SK-N-DZ (cell line): ENCODE data around the gene OR10J4. TPM values are rescaled to one million over a fixed set of nuclear protein-coding genes. Genes with fewer than 3 reads are reported as not detected.
"Not testable (repeated sequence)": the region's sequence is repeated elsewhere in the genome, so short reads cannot be mapped to it uniquely, and the experiment has no call there.

ENCODE experiments used
- DNase-seq: peaks from one replicate; pipeline ENCODE4 v3.0.0-alpha.2; 2015; ENCODE audit warnings: low spot score
- polyA plus RNA-seq, 2 experiments: library from polyadenylated mRNA; depleted of rRNA; stranded (reverse); fragments of >200 nt; gene quantifications; 2 replicates each; pipeline ENCODE4 v1.2.3, GENCODE V29; 2014

The OR10J4 gene
- polyA plus RNA-seq (2014; cell fraction: cytosol; rRNA removed): not detected in 2 replicates
- not detected in 2 replicates for polyA plus RNA-seq (2014; cell fraction: nucleus; rRNA removed)

DNA sequence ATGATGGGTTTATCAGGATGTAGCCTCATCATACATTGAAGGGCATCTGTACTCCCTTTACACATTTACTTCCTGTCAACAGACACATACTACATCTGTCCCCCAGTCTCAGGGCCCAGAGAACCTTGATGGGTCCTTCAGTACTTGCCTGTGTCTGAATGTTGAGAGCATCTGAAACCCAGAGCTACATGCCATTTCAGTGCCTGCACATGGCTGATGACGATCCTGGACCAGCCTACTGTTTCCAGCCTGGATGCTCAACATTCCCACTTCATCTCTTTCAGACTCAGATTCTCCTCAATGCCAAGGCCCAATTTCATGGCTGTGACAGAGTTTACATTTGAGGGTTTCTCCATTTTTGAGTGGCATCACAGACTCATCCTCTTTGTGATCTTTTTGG lies at the start of gene OR10J4:
OR10J4 (plus strand) TSS at position 301 of the 400 bp plus-strand sequence.
- DNase-seq: no peak

DNA sequence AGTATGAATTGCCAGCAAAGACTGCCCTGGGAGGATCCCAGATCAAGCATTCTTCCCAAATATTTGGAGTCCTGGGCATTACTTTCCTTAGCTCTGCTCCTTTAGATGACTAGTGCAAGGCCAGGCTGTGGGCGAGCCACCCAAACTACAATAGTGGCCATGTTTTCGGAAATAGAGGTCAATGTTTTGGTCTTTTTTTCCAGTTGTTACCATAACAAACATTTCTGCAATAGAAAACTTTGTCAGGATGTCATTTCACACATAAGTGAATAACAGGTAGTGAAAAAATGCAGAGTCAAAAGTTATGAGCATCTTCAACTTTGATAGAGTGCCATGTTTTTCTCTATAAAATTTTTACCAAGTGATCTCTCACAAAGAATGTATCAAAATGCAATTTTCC lies 25.2 kb upstream of the OR10J4 start:
- no peak for DNase-seq

DNA sequence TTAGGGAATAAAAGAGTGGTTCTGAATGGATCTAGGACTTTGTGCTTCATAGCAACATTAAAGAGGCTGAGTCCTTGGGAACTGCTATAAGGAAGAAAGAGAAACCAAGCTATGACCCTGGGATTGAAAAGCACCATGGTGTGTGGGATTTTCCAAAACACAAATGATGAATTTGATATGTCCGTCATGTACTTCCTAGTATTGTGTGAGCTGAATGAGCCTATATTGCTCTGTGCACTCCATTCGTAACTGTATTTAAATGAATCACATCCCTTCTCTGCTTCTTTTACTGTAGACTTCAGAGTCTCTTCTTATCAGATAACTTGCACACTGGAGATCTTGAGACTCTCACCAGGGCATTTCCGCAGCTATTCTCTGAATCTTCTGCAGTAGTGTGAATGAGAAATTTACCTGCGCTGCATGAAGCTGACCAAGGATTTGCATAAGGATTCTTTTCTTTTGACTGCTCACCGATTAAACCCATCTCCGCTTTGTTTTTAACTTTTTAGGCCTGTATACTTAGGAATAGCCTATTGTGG lies 23.1 kb upstream of the OR10J4 start:
- DNase-seq: no peak

DNA sequence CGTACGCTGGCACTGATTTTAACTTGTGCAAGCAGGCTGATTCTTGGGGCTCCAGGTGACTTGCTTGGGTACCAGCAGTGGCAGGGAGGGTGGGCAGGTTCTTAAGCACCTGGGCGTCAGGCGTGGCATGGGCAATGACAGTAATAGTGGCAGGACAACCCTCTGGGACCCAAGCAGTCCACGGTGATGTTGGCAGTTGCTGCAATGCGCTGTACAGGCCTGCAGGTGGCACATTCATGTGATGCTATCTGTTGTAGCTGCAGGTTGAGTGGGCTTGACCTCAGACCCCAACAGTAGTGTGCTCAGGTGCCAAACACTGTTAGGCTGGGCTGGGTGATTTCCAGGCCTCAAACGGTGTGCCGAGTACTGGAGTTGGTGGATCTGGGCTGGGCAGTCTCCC lies 10.2 kb upstream of the OR10J4 start:
- DNase-seq: no peak

DNA sequence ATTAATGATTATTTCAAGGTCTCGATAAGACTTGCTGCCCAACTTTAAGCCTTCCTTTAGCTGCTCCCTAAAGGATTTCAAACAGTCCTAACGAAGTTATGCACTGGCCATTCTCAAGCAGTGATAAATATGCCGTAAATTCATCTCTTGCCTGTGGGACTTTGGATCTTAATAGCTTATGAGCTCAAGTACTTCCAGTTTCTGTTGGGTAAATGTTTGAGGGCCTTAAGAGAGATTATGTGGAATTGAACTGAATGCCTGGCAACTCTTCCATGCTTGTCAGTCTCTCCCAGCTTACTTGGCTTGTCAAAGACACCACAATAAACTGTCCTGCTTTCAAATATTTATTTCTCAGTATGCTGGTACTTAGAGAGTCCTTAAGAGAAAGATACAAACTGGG lies 3.5 kb upstream of the OR10J4 start:
- DNase-seq: no peak

DNA sequence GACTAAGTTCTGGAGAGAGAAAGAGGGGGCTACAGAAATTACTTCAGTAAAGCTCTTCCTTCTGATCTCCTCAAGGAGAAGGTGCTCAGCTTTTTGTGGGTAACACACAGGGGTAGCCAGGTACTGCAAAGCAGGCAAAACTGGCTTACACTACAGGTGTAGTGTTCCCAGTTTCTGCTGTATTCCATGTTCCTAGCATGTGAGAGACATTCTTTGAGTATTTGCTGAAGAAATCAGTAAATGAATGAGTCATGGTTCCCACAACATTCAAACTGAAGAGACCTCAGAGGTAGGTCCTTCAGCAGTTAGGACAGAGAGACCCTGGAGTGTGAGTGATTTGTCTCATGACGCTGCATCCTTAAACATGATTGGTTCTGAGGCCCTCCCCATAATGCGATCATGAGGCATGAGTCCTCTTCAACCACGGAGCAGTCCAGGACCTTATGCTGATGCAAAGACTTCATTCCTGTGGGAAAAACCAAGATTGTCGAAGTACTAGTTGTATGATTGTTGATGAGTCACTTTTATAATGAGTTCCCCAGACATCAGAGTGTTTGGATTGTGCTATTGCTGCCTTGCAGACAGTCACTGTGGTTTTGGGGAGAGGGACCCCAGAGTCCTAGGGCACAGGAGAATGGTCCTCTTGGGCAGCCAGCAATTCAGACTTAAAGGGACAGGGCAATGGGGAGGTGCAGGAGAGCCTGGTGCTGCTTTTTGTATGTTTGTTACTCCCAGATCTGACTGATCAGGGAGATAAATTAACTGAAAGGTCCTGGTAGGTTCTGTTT lies 2.7 kb upstream of the OR10J4 start:
- no peak for DNase-seq

DNA sequence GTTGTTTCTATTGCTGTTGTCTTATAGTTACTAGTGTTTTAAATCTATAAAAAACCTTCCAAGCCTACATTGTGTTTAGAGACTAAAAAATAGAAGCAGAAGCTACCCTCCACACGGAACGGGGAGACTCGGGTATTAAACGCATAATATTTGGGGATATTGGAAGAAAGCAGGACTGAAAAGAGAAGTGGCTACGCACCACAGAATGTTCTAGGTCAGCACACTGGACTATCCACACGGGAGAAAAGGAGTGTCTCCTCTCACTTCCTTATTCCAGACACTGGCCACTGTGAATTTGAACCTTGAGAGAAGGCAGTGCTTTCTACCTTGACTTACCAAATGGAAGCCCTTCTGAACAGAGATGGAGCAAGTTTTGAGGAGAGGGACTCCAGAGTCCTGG lies 1.0 kb upstream of the OR10J4 start:
- no peak for DNase-seq

DNA sequence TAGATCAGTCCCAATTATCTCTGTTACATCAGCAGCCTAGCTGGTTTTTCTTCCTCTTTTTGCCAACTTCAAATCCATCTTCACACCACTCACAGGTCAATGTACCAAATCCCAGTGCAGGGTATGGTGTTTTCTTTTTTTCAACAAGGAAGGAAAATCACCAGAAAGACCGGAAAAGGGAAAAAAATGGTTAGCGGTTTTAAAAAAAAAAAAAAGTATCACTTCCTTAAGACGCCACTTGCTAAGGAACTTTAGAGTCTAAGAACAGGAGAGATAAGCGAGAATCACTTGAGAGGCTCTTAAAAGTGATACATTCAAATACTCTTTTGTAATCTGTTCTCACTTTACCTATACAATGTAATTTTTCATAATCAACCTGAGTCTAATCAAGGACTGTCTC lies 4.5 kb downstream of the OR10J4 start:
- DNase-seq: no peak

DNA sequence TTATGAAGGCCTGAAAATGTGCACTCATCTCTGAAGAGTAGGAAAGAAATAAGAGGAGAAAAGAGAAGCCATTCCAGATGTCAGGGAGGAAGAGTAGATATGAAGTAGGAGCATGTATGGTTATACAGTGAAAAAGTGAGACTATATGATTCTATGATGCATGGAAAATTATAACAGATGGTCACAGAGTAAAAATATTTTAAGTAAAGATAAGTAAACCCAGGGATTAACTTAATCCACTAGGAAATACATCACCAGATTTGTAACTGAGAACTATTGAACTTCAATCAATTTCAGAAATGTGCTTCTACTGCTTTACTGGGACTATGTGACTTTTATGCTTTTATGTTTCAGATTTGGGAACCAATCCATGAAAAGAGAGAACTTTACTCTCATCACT lies 7.4 kb downstream of the OR10J4 start, which contains the start of gene OR10J1:
OR10J1 (plus strand) TSS at position 301 of the 400 bp plus-strand sequence; CDS start at position 371, 70 bp downstream.
- DNase-seq: no peak

DNA sequence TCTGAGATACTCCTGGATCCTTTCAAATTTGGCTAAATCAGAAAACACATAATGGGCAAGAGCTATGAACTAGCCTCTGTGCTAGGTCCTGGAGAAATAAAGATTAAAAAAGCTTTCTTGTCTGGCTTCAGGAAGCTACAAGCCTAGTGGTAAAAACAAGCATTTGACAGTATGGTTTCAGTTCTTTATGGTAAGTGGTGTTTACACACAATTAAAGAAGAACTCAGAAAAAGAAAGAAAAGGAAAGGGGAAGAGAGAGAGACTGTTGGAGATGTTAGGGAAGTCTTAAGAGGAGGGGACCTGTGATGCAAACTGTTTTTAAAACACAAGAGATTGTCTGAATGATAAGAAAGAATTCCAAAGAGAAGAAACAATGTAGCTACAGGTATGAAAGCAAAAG lies 9.4 kb downstream of the OR10J4 start:
- no peak for DNase-seq

DNA sequence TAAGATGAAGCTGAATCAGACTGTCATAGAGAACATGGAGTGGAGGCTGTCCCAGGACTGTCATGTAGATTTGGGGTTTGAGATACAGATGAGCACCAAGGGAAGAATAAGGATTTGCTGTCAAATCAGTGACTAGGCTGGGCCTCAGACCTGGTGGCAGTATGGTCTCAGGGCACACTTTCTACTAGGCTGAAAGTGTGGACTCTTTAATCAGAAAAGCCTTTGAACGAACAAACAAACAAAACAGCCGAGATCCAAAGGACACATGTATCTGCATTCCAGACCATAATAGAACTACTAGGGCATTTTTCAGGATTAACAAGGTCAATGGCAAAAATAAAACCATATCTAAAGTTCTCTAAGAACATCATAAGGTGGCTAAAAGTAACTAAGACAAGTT lies 10.4 kb downstream of the OR10J4 start:
- no peak for DNase-seq

DNA sequence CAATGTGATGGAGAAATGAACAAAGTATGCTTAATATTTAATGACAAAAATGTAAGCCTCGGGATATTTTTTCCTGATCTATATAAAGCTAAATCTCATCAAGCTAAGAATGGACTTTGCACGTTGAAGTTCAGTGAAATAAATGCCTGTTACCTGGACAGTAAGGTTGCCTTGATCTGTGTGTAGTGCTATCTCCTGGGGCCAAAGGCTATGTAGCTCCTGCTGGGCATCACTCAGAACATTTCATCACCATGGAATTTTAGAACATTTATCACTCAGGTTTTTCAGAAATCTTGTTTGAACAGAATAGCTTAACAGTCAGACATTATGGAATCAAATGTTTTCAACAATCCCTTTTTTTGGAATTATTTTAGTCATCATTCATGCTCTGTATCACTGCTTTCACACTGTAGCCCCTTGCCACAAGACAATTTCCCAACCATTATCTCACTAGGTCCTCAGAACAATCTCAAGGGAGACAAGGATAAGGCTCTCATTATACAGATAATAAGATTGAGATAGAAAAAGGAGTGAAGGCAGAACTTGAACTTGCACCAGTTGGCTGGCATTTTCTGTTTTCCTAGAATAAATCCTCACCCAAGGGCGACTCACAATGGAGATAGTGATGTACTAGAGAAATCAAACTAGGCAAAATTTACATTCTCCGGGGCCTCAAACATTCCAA lies 11.2 kb downstream of the OR10J4 start:
- no peak for DNase-seq

DNA sequence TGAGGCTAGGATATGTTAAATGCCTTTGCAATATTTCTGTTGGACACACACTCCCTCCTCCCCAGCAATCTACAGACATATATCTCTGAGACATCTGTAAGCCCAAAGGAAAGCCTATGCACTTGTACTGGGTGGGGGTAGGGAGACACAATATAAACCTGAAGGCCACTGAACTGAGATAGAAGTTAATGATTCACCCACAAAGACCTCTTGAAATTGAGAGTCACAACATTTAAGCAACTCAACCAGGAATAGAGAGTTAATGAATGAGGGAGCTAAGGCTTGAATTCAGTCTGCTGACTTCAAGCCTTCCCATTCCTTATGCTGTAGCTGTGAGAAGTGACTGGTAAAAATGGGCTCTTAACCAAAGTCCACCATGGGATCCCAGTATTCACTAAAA lies 12.5 kb downstream of the OR10J4 start:
- DNase-seq: no peak

DNA sequence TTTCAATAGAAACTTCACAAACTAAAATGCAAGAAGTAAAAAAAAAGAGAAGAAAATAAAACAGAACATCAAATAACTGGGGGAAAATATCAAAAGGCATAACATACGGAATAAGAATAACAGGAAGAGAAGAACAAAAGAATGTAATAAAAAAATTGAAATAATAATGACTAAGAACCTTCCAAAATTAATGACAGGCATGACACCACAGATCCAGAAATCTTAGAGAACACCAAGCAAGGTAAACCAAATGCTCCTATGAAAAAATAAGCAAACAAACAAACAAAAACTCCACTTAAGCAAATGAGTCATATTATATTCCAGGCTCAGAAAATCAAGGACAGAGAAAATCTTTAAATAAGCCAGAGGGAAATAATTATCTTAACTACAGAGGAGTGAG lies 16.2 kb downstream of the OR10J4 start:
- DNase-seq: no peak

DNA sequence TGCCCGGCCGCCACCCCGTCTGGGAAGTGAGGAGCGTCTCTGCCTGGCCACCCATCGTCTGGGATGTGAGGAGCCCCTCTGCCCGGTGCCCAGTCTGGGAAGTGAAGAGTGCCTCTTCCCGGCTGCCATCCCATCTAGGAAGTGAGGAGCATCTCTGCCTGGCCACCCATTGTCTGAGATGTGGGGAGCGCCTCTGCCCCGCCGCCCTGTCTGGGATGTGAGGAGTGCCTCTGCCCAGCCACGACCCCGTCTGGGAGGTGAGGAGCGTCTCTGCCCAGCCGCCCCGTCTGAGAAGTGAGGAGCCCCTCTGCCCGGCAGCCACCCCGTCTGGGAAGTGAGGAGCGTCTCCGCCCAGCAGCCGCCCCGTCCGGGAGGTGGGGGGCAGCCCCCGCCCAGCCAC lies 17.6 kb downstream of the OR10J4 start:
- not testable (repeated sequence) for DNase-seq

DNA sequence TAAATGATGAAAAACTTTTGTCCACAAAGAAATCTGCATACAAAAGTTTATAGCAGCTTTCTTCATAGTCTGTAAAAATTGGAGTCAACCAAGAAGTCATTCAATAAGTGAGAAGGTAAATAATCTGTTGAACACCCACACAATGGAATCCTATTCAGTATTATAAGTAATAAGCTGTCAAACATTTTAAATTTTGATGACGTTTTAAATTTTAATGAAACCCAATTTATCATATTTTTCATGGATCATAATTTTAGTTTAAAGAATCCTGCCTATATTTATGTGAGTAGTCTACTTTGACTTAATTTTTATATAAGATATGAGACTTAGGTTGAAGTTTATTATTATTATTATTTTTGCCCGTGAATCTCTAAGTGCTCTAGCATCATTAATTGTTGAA lies 27.5 kb downstream of the OR10J4 start:
- DNase-seq: no peak

DNA sequence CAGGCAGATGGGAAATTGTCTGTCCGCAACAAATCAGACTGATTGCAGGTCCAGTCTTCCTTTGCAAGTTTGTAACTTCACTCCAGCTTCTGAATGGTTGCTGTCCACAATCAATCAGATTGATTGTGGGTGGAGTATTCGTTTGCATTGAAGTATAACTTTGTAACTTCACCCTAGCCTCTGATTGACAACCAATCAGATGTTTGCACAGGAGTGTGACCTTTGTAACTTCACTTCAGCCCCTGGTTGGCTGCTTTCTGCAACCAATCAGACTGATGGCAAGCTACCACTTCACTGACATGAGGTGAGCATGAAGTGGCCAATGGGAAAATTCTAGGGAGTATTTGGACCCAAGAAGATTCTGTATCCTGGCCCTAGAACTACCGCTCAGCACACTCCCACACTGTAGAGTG lies 33.2 kb downstream of the OR10J4 start:
- no peak for DNase-seq

DNA sequence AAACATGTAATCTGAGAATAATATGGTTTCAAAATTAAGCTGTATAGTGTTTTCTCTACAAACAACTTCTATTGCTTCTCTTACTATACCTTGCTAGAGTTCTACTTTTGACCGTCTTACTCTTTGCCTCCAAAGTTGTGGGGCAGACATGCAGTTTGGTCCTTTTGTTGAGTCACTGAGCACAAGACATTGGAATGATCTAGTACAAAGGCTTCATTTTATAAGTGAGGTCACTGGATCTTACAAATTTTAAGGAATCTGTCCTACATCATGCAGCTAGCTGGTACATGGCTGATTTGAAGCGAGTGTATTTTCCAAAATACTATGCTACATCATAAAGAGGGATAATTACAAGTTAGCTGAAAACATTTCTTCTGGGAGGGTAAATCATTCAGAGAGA lies 36.3 kb downstream of the OR10J4 start:
- DNase-seq: no peak

DNA sequence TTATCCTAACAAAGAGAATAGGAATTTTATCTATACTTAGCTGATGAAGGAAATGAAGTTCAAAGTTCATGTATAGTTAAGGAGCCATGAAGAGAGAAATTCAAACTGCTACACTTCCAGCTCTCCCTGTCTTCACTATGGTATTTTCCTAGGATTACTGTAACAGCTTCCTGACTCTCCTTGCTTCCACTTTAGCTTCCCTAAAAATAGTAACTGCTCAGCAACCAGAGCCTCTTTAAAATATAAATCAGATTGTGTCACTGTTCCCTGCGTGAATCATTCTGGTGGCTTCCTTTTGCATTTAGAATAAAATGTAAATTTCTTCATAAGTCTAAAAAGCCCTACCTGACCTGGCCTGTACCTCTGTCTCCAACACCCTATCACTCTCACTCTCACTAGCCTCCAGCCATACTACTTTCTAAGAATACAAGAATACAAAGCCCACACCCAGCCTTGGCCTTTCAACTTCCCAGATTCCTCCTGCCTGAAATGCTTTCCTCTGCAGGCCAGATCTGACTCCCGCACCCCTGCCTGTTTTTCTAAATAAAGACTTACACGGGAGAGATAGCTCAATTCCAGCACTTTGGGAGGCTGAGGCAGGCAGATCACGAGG lies 38.0 kb downstream of the OR10J4 start:
- DNase-seq: no peak

DNA sequence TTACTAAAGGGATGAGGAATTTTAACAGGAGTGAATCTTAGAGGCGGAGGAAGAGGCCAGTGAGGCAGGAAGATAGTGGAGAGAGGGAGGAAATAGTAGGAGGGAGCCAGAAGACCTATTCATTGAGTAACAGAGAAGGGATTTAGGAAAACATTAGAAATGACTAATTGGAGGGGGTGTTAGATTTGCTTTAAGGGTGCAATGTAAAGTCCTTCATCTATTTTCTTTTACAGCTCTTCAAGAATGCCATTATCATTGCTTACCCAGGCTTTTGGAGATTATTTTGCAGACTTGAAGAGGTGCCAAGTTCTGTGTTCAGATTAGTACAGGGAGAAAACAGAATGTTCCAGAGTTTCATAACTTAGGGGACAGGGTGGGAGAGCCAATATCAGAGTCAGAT lies 41.3 kb downstream of the OR10J4 start:
- DNase-seq: no peak

DNA sequence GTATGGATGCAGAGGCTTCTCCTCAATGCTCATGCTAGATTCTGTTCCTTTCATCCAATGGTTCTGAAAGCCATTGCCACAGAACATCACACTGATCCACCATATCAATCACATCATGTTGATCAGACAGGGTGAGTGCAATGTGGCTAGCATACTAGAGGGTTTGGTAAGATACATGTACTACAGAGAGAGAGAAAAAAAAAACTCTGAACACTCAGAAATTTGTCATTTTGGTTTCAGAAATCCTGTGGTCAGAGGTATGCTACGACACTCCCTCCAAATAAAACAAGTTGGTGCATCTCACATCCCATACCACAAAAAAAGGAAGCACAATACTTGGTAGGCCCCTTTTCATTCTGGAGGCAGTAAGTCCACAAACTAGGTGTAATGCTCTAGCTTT lies 42.9 kb downstream of the OR10J4 start:
- DNase-seq: no peak
